HG03565 (cell line): Measurements from ENCODE around the gene C11orf87.
A peak's percentile ranks its signal among the peaks of the same experiment; 100 is the strongest.

Source experiments
- ATAC-seq: cut with Tn5 transposase; IDR thresholded peaks from one replicate; pipeline ENCODE4 v1.9.1; 2021; ENCODE audit warnings: mild to moderate bottlenecking, moderate library complexity; ENCODE audit not compliant: unreplicated experiment

Gene C11orf87

DNA sequence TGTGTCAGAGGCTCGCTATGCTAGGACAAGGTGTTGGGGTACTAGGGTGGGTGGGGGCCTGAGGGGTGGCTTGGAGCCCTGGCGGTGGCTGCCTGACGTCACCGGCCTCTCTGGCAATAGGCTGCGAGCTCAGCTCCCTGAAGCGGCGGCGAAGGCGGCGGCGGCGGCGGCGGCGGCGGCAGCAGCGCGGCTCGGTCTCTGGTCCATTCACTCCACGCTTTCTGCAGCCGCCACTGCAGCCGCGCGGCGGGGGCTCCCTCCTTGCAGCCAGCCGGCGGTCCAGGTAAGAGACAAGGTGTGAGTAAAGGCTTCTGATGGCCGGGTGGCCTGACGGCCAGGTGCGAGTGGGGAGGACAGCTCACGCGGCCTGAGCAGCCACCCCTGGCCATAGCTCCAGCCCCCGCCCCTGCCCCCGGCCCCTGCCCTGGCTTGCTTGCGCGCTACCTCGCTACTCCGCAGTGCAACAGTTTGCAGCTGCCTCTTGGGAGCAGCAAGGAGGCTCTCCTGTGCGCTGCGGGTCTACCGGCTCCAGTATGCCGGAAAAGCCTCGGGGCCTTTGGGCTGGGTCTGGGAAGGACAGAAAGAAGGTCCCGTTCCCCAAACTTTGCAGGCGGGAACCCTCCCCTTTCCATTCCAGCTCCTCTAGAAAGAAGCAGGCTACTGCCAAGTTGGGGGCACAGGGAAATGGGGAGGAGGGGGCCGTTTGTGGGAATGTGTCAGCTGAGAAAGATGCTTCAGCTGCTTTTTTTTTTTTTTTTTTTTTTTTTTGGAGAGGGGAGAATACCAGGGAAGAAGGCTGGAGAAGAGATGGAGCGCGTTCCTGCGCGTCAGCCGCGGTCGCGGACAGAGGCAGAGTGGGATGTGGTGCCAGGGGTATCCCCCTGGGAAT is at the start of gene C11orf87:
Gene C11orf87 (plus strand): TSS at position 210 of the 889 bp plus-strand sequence. CDS start 1,444 bp downstream, outside the sequence.
- no peak for ATAC-seq

DNA sequence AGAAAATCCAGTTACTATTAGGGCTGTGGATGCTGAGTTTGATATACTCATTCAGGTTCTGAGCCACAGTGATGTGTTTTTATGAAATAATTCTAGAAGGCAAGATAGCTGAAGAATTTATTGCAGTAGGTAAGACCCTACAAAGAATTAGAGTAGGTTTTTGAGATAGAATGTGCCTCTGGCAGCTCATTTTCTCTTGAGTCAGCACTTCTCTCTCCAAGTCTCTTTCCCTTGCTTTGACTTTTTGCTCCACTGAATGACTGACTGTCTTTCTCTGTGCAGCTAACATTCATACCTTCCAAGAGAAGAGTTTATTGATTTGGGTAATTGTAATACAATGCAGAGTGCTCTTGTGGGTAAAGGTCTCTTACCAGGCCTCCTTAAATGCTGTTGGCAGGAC is 48.0 kb upstream of the C11orf87 start:
- ATAC-seq = no peak

- ATAC-seq = no peak
These were observed 47.5 kb upstream of the C11orf87 start for GRCh38 chr11:109374441-109374840.

- ATAC-seq = no peak
These were observed 44.8 kb upstream of the C11orf87 start for GRCh38 chr11:109377039-109377742.

DNA sequence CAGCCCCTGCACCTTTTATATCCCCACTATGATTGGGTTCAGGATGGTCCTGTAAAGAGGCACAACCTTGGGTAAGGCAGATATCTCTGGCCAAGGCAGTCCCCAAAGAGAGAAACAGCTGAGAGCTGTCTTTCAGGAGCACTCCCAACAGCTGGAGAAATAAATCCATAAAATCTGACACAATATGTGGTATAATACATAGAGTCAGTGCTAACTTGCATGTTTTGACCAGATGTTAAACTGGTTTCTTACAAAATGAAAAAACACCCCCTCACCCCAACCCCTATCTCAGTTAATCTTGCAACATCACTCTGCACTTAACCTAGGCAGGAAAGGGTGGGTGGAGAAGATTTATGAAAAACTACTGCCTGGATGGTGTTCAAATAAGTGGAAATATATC is 44.0 kb upstream of the C11orf87 start:
- ATAC-seq = no peak

DNA sequence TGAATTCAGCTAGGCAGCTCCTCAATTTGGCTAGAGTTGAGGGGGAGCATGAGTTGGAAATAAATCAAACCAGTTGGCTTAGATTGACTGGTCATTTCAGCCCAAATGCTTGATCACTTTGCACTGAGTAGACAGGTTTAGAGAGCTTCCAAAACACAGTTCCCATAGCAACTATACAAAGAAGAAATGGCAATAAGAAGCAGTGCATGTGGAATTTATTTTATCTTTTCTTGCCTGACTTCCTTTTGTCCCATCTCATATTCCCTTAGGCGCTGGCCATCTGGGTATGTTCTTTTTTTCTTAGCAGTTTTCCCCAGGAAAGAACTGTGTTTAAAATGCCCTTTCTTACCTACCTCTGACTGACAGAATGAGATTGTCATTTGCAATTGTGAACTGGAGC is 38.7 kb upstream of the C11orf87 start:
- ATAC-seq = no peak

- ATAC-seq = no peak
These were observed 37.1 kb upstream of the C11orf87 start for GRCh38 chr11:109384873-109385272.

GRCh38 chr11:109388982-109389381 is 33.0 kb upstream of the C11orf87 start:
- no peak for ATAC-seq

DNA sequence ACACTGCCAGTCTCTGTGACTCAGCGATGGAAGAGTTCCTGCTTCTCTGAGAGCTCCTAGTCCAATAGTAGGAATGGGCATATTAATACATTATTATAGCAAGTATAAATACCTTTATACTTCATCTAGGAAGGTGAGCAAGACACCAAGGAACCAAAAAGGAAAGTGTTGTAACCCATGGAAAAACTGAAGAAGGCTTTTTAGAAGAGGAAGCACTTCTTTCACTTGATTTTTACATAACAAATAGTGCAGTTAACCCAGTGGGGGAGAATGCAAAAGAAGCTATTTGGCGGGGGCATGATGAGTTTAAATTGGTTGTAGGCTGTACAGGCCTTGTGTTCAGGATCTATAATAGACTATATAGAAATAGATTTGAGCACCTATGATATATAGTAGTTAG is 31.2 kb upstream of the C11orf87 start:
- no peak for ATAC-seq

GRCh38 chr11:109401545-109401944 is 20.4 kb upstream of the C11orf87 start:
- ATAC-seq = no peak

DNA sequence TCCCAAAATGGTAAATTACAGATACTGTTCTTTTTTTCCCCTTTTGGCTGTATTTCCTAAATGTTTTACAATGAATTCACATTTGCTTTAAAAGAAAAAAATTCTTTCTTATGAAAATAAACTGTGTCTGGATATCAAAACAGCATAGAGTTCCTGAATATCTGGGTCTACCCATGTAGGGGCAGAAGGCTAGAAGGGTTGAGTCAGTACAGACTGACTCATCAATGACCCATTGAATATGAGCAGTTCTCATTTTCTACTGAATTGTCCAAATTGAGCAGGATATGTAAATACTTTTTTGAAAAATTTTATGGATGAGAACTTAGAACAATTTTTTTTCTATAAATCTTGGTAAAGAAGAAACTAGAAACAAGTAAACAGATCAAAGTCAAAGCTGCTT is 16.3 kb upstream of the C11orf87 start:
- ATAC-seq = no peak

GRCh38 chr11:109416601-109417000 is 5.4 kb upstream of the C11orf87 start:
- no peak for ATAC-seq

DNA sequence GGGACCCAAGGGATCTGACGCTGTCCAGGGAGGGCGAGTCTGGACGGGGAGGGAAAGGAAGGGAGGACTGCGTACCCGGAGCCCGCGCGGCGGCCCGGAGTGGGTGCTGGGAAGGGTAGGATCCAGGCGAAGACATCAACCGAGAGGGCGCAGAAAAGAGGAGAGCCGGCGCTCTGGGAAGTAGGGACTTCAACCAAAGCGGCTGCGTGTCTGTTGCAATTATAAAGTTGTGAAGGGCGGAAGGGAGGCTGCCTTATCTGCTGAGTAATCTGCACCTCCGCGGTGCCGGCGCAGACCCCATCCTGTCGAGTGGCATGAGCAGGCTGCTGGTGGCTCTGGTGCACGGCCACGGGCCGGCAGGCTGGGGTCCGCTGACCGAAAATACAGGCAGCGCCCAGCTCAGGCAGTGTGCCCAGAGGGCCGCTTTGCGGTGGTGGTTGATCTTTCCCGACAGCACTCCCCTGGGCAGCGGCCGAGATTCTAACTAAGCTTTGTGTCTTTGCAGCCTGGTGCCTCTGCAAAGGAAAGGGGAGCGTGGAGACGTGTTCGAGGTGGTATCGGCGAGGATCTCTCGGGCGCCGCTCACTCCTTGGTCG is 978 bp downstream of the C11orf87 start:
- ATAC-seq = no peak

DNA sequence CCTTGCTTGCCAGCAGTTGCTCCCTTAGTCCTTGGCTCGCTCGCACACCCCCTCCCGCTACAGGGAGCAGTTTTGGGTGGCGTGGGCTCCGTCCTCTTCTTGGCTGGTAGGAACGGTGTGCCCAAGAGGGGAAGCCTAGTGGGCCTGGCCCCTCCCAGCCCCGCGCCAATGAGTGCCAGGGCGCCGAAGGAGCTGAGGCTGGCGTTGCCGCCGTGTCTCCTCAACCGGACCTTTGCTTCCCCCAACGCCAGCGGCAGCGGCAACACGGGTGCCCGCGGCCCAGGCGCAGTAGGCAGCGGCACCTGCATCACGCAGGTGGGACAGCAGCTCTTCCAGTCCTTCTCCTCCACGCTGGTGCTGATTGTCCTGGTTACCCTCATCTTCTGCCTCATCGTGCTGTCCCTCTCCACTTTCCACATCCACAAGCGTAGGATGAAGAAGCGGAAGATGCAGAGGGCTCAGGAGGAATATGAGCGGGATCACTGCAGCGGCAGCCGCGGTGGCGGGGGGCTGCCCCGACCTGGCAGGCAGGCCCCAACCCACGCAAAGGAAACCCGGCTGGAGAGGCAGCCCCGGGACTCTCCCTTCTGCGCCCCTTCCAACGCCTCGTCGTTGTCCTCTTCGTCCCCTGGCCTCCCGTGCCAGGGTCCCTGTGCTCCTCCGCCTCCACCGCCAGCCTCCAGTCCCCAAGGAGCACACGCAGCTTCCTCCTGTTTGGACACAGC is 1.6 kb downstream of the C11orf87 start:
- ATAC-seq = no peak

DNA sequence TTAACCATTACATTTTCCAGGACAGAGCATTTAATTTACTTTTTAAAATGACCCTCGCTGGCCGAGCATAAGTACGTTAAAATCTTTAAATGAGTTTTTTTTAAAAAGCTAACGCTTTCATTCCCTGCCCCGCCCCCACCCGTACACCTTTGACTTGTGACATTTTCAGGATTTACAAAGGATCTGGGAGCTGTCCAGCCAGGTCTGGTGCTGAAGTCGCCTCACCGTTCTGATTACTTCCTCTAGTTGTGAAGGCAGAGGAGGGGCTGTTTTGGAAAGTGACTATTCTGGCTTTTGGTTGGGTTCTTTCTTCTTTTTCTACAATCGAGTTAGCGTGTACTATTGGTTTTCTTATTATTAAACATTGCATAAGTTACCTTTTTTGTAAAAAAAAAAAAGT is 2.9 kb downstream of the C11orf87 start:
- ATAC-seq = no peak

DNA sequence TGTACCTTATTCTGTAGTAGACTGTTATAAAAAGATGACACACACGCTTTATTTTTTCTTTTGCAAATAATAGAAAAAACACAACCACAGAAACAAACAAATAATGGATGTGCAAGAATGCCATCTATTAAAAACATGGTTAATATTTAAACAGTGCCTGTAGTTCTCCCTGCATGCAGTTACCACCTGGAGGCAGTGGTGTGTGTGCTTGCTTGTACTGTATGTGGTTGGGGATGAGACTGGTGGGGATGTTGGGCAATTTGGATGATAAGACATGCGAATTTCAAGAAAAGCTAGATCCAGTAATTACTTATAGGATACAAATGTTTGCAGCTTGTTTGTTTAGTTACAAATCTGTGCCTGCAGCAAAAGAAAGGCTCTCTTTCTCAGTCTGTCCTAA is 3.6 kb downstream of the C11orf87 start:
- no peak for ATAC-seq

DNA sequence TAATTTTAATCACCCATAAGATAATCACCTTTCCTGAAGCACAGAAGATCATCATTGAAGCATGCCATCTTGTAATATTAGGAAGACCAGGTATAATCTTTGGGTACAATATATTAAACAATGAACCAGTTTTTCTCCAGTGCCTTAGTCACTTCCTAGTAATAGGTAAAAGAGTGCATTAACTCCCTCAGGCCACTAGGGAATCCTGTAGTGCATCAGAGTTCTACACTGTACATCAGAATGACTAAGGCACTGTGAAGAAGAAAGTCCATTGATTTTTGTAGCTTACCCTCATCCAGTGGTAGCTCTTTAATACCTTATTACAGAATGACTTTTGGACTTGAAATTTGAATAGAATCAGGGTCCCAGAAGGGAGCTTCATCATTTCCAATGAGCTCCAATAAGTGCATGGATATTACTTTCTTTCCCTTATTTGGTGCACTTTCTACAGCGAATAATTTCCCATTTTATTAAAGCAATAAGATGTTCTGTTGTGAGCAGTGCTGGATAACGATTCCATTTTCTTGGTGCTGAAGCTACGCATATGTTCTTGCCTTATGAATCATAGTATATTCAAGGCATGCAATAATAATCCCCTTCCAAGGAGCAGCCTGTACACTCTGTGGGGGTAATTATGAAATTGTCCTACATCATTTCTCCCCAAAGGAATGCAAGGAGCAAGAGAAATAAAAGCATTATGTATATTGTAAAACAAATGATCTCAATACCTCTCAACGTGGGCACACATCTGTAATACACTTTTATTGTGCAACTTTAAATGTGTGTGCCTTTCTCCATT is 4.7 kb downstream of the C11orf87 start:
- peak; percentile 62 for ATAC-seq

GRCh38 chr11:109432105-109432504 is 10.1 kb downstream of the C11orf87 start:
- no peak for ATAC-seq

DNA sequence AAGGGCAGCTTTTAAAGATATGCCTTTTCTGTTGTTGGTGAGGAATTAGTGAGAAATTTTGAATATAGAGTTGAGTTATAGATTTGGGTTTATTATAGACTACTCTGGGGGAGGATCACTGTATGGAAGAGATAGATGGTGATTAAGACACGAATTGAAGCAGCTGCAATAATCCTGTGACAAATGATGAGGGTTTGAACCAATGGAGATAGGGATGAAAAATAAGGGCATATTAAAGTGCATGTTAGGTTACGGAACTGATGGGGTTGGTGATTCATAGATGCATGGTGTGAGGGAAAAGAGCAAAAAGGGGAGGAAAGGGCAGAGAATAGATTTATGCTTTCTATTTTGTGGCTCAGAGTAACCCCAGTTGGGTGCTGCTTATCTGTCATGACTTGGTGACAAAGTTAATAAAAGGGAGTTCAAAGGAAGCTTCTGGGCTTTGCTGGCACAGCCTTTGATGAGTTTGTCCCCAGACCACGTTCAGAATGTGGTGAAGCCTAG is 11.8 kb downstream of the C11orf87 start:
- no peak for ATAC-seq

GRCh38 chr11:109435121-109435742 is 13.2 kb downstream of the C11orf87 start:
- no peak for ATAC-seq
